AG10803 (cell line): Measurements from ENCODE around the gene FKBP5.

Source experiments
- DNase-seq: peaks from one replicate; pipeline ENCODE4 v3.0.0; 2010; ENCODE audit warnings: low read depth
- H3K4me3 ChIP-seq: 2 replicates; pipeline ENCODE4 v1.5.1; 2011; ENCODE audit warnings: mild to moderate bottlenecking, low read length, control low read depth
- CTCF ChIP-seq: conservative IDR thresholded peaks from 2 replicates; pipeline ENCODE4 v1.5.1; 2011; ENCODE audit warnings: mild to moderate bottlenecking, low read length, control low read depth, inconsistent platforms

The FKBP5 gene

GRCh38 chr6:35534407-35535170 lies 154.1 kb downstream of the FKBP5 start:
- DNase-seq, result no peak
- no peak overlapping the region for H3K4me3 ChIP-seq
- TF ChIP-seq CTCF, result no peak

DNA sequence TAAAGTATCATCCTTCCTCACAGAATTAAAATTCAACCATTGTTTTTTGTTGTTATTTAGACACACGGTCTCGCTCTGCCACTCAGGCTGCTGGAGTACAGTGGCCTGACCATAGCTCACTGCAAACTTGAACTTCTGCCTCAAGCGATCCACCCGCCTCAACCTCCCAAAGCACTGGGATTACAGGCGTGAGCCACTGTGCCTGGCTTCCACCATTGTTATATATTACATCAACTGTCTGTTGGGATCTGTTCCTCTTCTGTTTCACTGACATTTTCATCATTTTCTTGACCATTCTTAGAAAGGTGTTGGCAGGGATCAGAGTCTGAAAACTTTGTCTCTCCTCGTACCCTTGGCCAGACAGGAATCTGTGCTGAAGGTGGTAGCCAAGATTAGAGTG lies 154.7 kb downstream of the FKBP5 start:
- H3K4me3 ChIP-seq, result no peak overlapping the region

GRCh38 chr6:35532126-35532525 lies 156.6 kb downstream of the FKBP5 start:
- TF ChIP-seq CTCF, result no peak
- no peak for DNase-seq
- H3K4me3 ChIP-seq, result no peak overlapping the region

More for the DNA sequence above, 154.7 kb downstream of the FKBP5 start:
- DNase-seq, result no peak
- no peak for TF ChIP-seq CTCF

DNA sequence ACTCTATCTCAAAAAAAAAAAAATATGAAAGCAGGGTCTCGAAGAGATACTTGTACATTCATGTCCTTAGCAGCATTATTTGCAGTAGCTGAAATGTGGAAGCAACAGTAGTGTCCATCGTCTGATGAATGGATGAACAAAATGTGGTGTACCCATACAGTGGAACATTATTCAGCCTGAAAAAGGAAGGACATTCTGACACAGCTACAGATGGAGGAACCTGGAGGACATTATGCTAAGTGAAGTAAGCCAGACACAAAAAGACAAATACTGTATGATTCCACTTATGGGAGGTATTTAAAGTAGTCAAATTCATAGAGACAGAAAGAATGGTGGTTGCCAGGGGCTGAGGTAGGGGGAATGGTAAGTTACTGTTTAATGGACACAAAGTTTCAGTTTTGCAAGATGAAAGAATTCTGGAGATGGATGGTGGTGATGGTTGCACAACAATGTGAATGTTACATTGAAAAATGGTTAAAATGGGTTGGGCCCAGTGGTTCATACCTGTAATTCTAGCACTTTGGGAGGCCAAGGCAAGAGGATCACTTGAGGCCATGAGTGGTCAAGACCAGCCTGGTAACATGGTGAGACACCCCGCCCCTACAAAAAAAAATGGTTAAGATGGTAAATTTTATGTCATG lies 164.2 kb downstream of the FKBP5 start:
- no peak for DNase-seq
- no peak for TF ChIP-seq CTCF
- H3K4me3 ChIP-seq, result no peak overlapping the region
